H1 (cell line): Measurements from ENCODE around the gene TLR10. TPM values are rescaled to one million over a fixed set of nuclear protein-coding genes. Genes with fewer than 3 reads are reported as not detected.

Experiments
- CTCF ChIA-PET: fragments of 300-600 bp; sonication (Branson Sonifier 250); formaldehyde crosslinking; loops from one replicate; lab custom pipeline; 2021; ENCODE audit not compliant: partially characterized antibody; lab: Charles Lee
- POLR2A ChIA-PET: fragments of 300-600 bp; sonication (Branson Sonifier 250); formaldehyde crosslinking; loops from one replicate; lab custom pipeline; 2021; ENCODE audit warnings: inconsistent platforms; ENCODE audit not compliant: partially characterized antibody; lab: Charles Lee
- DNase-seq, 2 experiments: peaks; one replicate each; pipeline versions ENCODE4 v3.0.0 to v3.0.0-alpha.2; 2010 to 2022; ENCODE audit warnings: low spot score in 2 of 2, low read depth in 1 of 2, mixed read lengths in 1 of 2
- FAIRE-seq: peaks from 2 replicates; lab custom pipeline; 2011; peaks lifted over from hg19 to GRCh38; lab: Jason Lieb, UNC
- H2AFZ ChIP-seq: 2 replicates; pipeline ENCODE4 v1.8.1; 2012; ENCODE audit warnings: low read length, inconsistent platforms
- H2AK5ac ChIP-seq: 2 replicates; pipeline ENCODE4 v1.6.1; 2013; ENCODE audit warnings: low read depth, low read length
- H2BK120ac ChIP-seq: replicated peaks from 2 replicates; pipeline ENCODE3; 2013; ENCODE audit warnings: low read depth, low read length, inconsistent platforms
- H2BK12ac ChIP-seq: 2 replicates; pipeline ENCODE4 v1.6.1; 2013; ENCODE audit warnings: low read depth, low read length
- H2BK15ac ChIP-seq: 2 replicates; pipeline ENCODE4 v1.6.1; 2013; ENCODE audit warnings: low read length
- H2BK20ac ChIP-seq: 2 replicates; pipeline ENCODE4 v1.6.1; 2013; ENCODE audit warnings: low read length
- H2BK5ac ChIP-seq: 2 replicates; pipeline ENCODE4 v1.6.1; 2013; ENCODE audit warnings: low read depth, low read length
- H3K14ac ChIP-seq: 2 replicates; pipeline ENCODE4 v1.6.1; 2013; ENCODE audit warnings: inconsistent platforms; ENCODE audit not compliant: insufficient read length
- H3K18ac ChIP-seq: 2 replicates; pipeline ENCODE4 v1.6.1; 2013; ENCODE audit warnings: low read length; ENCODE audit errors: extremely low read depth
- H3K23ac ChIP-seq: 2 replicates; pipeline ENCODE4 v1.6.1; 2013; ENCODE audit warnings: inconsistent platforms; ENCODE audit not compliant: insufficient read length
- H3K23me2 ChIP-seq: 2 replicates; pipeline ENCODE4 v1.6.1; 2013; ENCODE audit warnings: low read depth, low read length
- H3K27ac ChIP-seq: 2 replicates; pipeline ENCODE4 v1.6.1; 2011; ENCODE audit warnings: low read depth, low read length, inconsistent platforms
- H3K27me3 ChIP-seq, 4 experiments: replicated peaks in 1 of 4; 1 replicate in 1 of 4; 2 replicates in 3 of 4; pipeline versions ENCODE4 v1.6.1 to v1.8.1; 2011 to 2013; ENCODE audit warnings: low read length in 3 of 4, mild to moderate bottlenecking in 3 of 4, inconsistent platforms in 2 of 4, mixed read lengths in 2 of 4, moderate library complexity in 1 of 4; ENCODE audit not compliant: control insufficient read depth in 3 of 4, insufficient read depth in 3 of 4; ENCODE audit errors: extremely low read depth in 1 of 4
- H3K36me3 ChIP-seq, 4 experiments: 2 replicates each; pipeline versions ENCODE4 v1.6.1 to v1.8.1; 2011 to 2013; ENCODE audit warnings: mild to moderate bottlenecking in 4 of 4, low read length in 3 of 4, moderate library complexity in 2 of 4, control low read depth in 1 of 4, inconsistent platforms in 1 of 4; ENCODE audit not compliant: insufficient read depth in 4 of 4, control insufficient read depth in 2 of 4
- H3K4ac ChIP-seq: replicated peaks from 2 replicates; pipeline ENCODE3; 2013; ENCODE audit warnings: low read length, low read depth, mixed read lengths, inconsistent platforms; ENCODE audit not compliant: insufficient read length
- H3K4me1 ChIP-seq, 4 experiments: replicated peaks in 1 of 4; 1 replicate in 1 of 4; 2 replicates in 3 of 4; pipeline versions ENCODE4 v1.6.1 to v1.8.1; 2011 to 2013; ENCODE audit warnings: low read length in 3 of 4, inconsistent platforms in 2 of 4, mixed read lengths in 1 of 4; ENCODE audit not compliant: insufficient read depth in 4 of 4, control insufficient read depth in 3 of 4
- H3K4me2 ChIP-seq, 2 experiments: 2 replicates each; pipeline versions ENCODE4 v1.6.1 to v1.8.1; 2011 to 2013; ENCODE audit warnings: low read depth in 2 of 2, low read length in 2 of 2, control low read depth in 1 of 2, inconsistent platforms in 1 of 2, mild to moderate bottlenecking in 1 of 2; ENCODE audit not compliant: insufficient read depth in 1 of 2
- H3K4me3 ChIP-seq, 4 experiments: fragments of 200-600, 300-600 bp in 1 of 4; sonication (generic), shearing (Covaris generic), sonication (Bioruptor Twin) in 1 of 4; 2 replicates each; pipeline versions ENCODE4 v1.5.1 to v1.8.1; 2011 to 2016; ENCODE audit warnings: low read length in 4 of 4, low read depth in 3 of 4, control low read depth in 2 of 4, inconsistent platforms in 2 of 4, mild to moderate bottlenecking in 2 of 4, mixed read lengths in 1 of 4, moderate library complexity in 1 of 4; ENCODE audit not compliant: insufficient read depth in 2 of 4; ENCODE audit errors: extremely low read depth in 1 of 4
- H3K56ac ChIP-seq: replicated peaks from 2 replicates; pipeline ENCODE3; 2013; ENCODE audit warnings: low read depth, mild to moderate bottlenecking, mixed read lengths, low read length, inconsistent platforms; ENCODE audit not compliant: insufficient read length
- H3K79me1 ChIP-seq: 2 replicates; pipeline ENCODE4 v1.6.1; 2013; ENCODE audit warnings: low read depth, low read length, control low read depth
- H3K79me2 ChIP-seq, 2 experiments: 2 replicates each; pipeline versions ENCODE4 v1.6.1 to v1.8.1; 2012 to 2013; ENCODE audit warnings: low read length in 2 of 2, mild to moderate bottlenecking in 2 of 2, inconsistent platforms in 1 of 2; ENCODE audit not compliant: insufficient read depth in 2 of 2, control insufficient read depth in 1 of 2
- H3K9ac ChIP-seq, 4 experiments: replicated peaks in 1 of 4; 1 replicate in 1 of 4; 2 replicates in 3 of 4; pipeline versions ENCODE4 v1.6.1 to v1.8.1; 2011 to 2013; ENCODE audit warnings: low read depth in 3 of 4, low read length in 3 of 4, control low read depth in 2 of 4, mild to moderate bottlenecking in 2 of 4, moderate library complexity in 2 of 4, inconsistent platforms in 1 of 4; ENCODE audit errors: extremely low read depth in 1 of 4
- H3K9me3 ChIP-seq, 2 experiments: 2 replicates each; pipeline versions ENCODE4 v1.6.1 to v1.8.1; 2012 to 2013; ENCODE audit warnings: mild to moderate bottlenecking in 2 of 2, moderate library complexity in 2 of 2, control low read depth in 1 of 2, inconsistent platforms in 1 of 2, low read depth in 1 of 2, low read length in 1 of 2, mixed read lengths in 1 of 2; ENCODE audit not compliant: insufficient read depth in 2 of 2
- H4K20me1 ChIP-seq, 2 experiments: replicated peaks in 1 of 2; 2 replicates each; pipeline versions ENCODE3 to v1.8.1; 2011 to 2013; ENCODE audit warnings: inconsistent platforms in 2 of 2, low read length in 2 of 2, mild to moderate bottlenecking in 1 of 2; ENCODE audit not compliant: insufficient read depth in 2 of 2, control insufficient read depth in 1 of 2
- H4K5ac ChIP-seq: 2 replicates; pipeline ENCODE4 v1.6.1; 2013; ENCODE audit warnings: low read length, low read depth, mixed read lengths, inconsistent platforms; ENCODE audit not compliant: insufficient read length
- H4K8ac ChIP-seq: 2 replicates; pipeline ENCODE4 v1.8.0; 2013; ENCODE audit warnings: mild to moderate bottlenecking, moderate library complexity, low read length, inconsistent platforms; ENCODE audit not compliant: insufficient read depth; ENCODE audit errors: extremely low read depth
- H4K91ac ChIP-seq: replicated peaks from 2 replicates; pipeline ENCODE3; 2013; ENCODE audit warnings: low read length, mixed read lengths, inconsistent platforms; ENCODE audit not compliant: insufficient read length
- WGBS, 2 experiments: shearing (Covaris generic) in 1 of 2; methylation state at CpG; one replicate each; pipeline versions ENCODE4 v1.1.6 to v1.1.7; 2013 to 2015; ENCODE audit warnings: low lambda C conversion rate in 2 of 2, mixed read lengths in 2 of 2, inconsistent platforms in 1 of 2, low coverage in 1 of 2, missing lambda C conversion rate in 1 of 2; ENCODE audit not compliant: insufficient replicate concordance in 2 of 2, insufficient coverage in 1 of 2, insufficient read length in 1 of 2; ENCODE audit errors: extremely low coverage in 1 of 2, missing lambda C conversion rate in 1 of 2; 5-methylcytosine and 5-hydroxymethylcytosine counted together
- polyA plus RNA-seq, 7 experiments: library from polyadenylated mRNA; depleted of rRNA in 3 of 7; stranded (reverse) in 5 of 7; unstranded in 2 of 7; fragments of >200 nt in 5 of 7; fragments of 200-250 nt in 2 of 7; gene quantifications; 1 replicate in 5 of 7; 2 replicates in 1 of 7; 4 replicates in 1 of 7; pipeline versions ENCODE4 v1.2.1 to v1.2.3, GENCODE V29; 2011 to 2013; ENCODE audit warnings: missing spikeins in 2 of 7, mixed read lengths in 2 of 7
- total RNA-seq: library from RNA; stranded (reverse); fragmentation: NEBNext Ultra II Directional; extraction: Animal tissue kit (Norgen Biotek cat#: 25700); gene quantifications from 2 replicates; pipeline ENCODE4 v1.2.1, GENCODE V29; 2021

Gene TLR10
- total and polyA plus RNA-seq, 2 of the 8 experiments (the other 6 are each of a cell fraction or from before 2014, with no cell fraction given): not detected

- Histone ChIP-seq H3K4ac (no peak overlapping the region), H3K9ac (no peak overlapping the region), H4K20me1 (peaks cover 0 to 2% of the 10 kb centered on the region in 2 experiments), H2BK5ac (no peak overlapping the region), H3K56ac (no peak overlapping the region), H2BK15ac (no peak overlapping the region), H3K23ac (no peak overlapping the region), H3K4me3 (no peak overlapping the region), H2BK12ac (no peak overlapping the region), H3K36me3 (no peaks in the 10 kb centered on the region), H3K79me1 (no peaks in the 10 kb centered on the region), H2BK20ac (no peak overlapping the region), H3K79me2 (no peaks in the 10 kb centered on the region), H2AK5ac (no peak overlapping the region), H4K8ac (no peak overlapping the region), H3K27me3 (no peaks in the 10 kb centered on the region), H3K4me2 (no peak overlapping the region), H3K9me3 (no peaks in the 10 kb centered on the region), H3K14ac (no peak overlapping the region), H3K23me2 (peaks cover 2% of the 10 kb centered on the region; the same call in 1 of the 2 replicates), H3K4me1 (no peaks in the 10 kb centered on the region), H3K18ac (no peak overlapping the region), H2AFZ (no peak overlapping the region), H3K27ac (no peak overlapping the region), H4K91ac (no peak overlapping the region), H2BK120ac (no peak overlapping the region), H4K5ac (no peak overlapping the region)
- DNase-seq (no peak), FAIRE-seq (no peak)
- CTCF ChIA-PET: interaction anchor here (0.7 to 8.5 kb wide), 5 partner anchors 20 to 107 kb away, joined by 3 to 136 read pairs (median 4); no protein-coding TSS in a partner anchor
- POLR2A ChIA-PET: no interaction called here
- 94% methylated on average over 7 of the region's 8 CpGs; no CpG with 5 or more reads in 1 of the 2 experiments for WGBS, 2 experiments
Observed at GRCh38 chr4:38785901-38786402, 3.2 kb upstream of the TLR10 start.
